Liver (tissue), 3 donors: ENCODE data around the gene MAP4K4.

ENCODE experiments used
- EGR1 ChIP-seq, 2 donors: IDR thresholded peaks; 2 replicates each; pipeline ENCODE4 v1.6.1; 2016 to 2018; ENCODE audit warnings: antibody characterized with exemption in 2 of 2, low read depth in 2 of 2
- FOXA1 ChIP-seq: IDR thresholded peaks from 2 replicates; pipeline ENCODE4 v1.6.1; 2016; ENCODE audit warnings: antibody characterized with exemption
- FOXA2 ChIP-seq: IDR thresholded peaks from 2 replicates; pipeline ENCODE4 v1.6.1; 2016; ENCODE audit warnings: antibody characterized with exemption
- GABPA ChIP-seq, 2 donors: IDR thresholded peaks in 1 of 2; conservative IDR thresholded peaks in 1 of 2; 2 replicates each; pipeline ENCODE4 v1.6.1; 2016; ENCODE audit warnings: antibody characterized with exemption in 2 of 2, mild to moderate bottlenecking in 1 of 2, moderate library complexity in 1 of 2
- HNF4A ChIP-seq, 2 donors: conservative IDR thresholded peaks; 2 replicates each; pipeline ENCODE4 v1.6.1; 2016; ENCODE audit warnings: antibody characterized with exemption in 2 of 2, mild to moderate bottlenecking in 2 of 2
- RAD21 ChIP-seq, 2 donors: IDR thresholded peaks; 2 replicates each; pipeline ENCODE4 v1.6.1; 2016; ENCODE audit warnings: antibody characterized with exemption in 2 of 2, mild to moderate bottlenecking in 2 of 2
- SP1 ChIP-seq: IDR thresholded peaks from 2 replicates; pipeline ENCODE4 v1.6.1; 2018; ENCODE audit warnings: antibody characterized with exemption, mild to moderate bottlenecking
- TAF1 ChIP-seq: conservative IDR thresholded peaks from 2 replicates; pipeline ENCODE4 v1.6.1; 2016; ENCODE audit warnings: antibody characterized with exemption, mild to moderate bottlenecking
- TF ChIP-seq, protein P1 (sequence below): fragments of 150-350 bp; IDR thresholded peaks from 2 replicates; pipeline ENCODE4 v1.5.1; 2017; ENCODE audit warnings: improper control_type of control experiment, low read depth, low read length; ENCODE audit not compliant: missing input control
- TF ChIP-seq, protein P2 (sequence below): IDR thresholded peaks from 2 replicates; pipeline ENCODE4 v1.6.1; 2016; ENCODE audit warnings: antibody characterized with exemption
- TF ChIP-seq, protein P3 (sequence below): IDR thresholded peaks from 2 replicates; pipeline ENCODE4 v1.6.1; 2016; ENCODE audit warnings: antibody characterized with exemption, mild to moderate bottlenecking
- donor health status: healthy.
- donor health status: healthy.

DNA sequence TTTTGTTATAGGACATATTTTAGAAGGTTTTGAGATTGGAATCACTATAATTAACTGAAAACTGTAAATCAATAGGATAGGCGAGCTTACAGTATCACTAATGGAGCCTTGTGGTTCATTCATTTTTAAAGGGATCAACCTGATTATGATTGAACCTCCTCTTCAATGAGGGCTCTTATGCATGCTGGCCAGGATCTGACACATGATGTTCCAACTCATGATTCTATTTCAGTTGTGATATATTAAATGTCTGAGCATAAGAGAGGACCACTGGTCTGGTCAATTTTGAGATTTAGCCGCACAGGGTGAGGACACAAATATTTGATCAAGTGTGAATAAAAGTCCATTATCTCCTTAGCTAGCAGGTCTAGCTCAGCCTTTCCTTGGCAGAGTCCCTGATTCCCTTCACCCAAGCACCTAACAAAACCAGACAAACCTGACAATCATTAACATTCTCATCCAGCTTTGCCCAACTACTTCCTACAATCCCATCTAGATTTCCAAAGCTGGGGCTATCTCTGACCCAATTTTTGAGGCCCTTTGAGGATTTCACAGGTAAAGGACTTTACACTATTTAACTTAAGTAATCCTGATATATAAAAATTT, 6.9 kb upstream of the MAP4K4 start:
- no peak for TF ChIP-seq FOXA1
- TF ChIP-seq SP1 = peak; percentile 70
- TF ChIP-seq HNF4A (conservative IDR thresholded peaks at IDR 0.05) = peak; percentile 41 to 66
- TF ChIP-seq, protein P1, sequence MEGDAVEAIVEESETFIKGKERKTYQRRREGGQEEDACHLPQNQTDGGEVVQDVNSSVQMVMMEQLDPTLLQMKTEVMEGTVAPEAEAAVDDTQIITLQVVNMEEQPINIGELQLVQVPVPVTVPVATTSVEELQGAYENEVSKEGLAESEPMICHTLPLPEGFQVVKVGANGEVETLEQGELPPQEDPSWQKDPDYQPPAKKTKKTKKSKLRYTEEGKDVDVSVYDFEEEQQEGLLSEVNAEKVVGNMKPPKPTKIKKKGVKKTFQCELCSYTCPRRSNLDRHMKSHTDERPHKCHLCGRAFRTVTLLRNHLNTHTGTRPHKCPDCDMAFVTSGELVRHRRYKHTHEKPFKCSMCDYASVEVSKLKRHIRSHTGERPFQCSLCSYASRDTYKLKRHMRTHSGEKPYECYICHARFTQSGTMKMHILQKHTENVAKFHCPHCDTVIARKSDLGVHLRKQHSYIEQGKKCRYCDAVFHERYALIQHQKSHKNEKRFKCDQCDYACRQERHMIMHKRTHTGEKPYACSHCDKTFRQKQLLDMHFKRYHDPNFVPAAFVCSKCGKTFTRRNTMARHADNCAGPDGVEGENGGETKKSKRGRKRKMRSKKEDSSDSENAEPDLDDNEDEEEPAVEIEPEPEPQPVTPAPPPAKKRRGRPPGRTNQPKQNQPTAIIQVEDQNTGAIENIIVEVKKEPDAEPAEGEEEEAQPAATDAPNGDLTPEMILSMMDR = no peak
- TF ChIP-seq EGR1 (IDR thresholded peaks at IDR 0.05; ENCODE audit: low read depth in 2 of 2) = no peak
- TF ChIP-seq, protein P2, sequence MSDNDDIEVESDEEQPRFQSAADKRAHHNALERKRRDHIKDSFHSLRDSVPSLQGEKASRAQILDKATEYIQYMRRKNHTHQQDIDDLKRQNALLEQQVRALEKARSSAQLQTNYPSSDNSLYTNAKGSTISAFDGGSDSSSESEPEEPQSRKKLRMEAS = peak; percentile 52
- TF ChIP-seq RAD21 (IDR thresholded peaks at IDR 0.05) = peak; percentile 20 to 56
- TF ChIP-seq GABPA (IDR thresholded peaks at IDR 0.05 in 1 of 2, conservative IDR thresholded peaks at IDR 0.05 in 1 of 2) = no peak
- TF ChIP-seq, protein P3, sequence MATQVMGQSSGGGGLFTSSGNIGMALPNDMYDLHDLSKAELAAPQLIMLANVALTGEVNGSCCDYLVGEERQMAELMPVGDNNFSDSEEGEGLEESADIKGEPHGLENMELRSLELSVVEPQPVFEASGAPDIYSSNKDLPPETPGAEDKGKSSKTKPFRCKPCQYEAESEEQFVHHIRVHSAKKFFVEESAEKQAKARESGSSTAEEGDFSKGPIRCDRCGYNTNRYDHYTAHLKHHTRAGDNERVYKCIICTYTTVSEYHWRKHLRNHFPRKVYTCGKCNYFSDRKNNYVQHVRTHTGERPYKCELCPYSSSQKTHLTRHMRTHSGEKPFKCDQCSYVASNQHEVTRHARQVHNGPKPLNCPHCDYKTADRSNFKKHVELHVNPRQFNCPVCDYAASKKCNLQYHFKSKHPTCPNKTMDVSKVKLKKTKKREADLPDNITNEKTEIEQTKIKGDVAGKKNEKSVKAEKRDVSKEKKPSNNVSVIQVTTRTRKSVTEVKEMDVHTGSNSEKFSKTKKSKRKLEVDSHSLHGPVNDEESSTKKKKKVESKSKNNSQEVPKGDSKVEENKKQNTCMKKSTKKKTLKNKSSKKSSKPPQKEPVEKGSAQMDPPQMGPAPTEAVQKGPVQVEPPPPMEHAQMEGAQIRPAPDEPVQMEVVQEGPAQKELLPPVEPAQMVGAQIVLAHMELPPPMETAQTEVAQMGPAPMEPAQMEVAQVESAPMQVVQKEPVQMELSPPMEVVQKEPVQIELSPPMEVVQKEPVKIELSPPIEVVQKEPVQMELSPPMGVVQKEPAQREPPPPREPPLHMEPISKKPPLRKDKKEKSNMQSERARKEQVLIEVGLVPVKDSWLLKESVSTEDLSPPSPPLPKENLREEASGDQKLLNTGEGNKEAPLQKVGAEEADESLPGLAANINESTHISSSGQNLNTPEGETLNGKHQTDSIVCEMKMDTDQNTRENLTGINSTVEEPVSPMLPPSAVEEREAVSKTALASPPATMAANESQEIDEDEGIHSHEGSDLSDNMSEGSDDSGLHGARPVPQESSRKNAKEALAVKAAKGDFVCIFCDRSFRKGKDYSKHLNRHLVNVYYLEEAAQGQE = no peak
- no peak for TF ChIP-seq FOXA2
- no peak for TF ChIP-seq TAF1
